CD4-positive, CD25-positive, alpha-beta regulatory T cell (primary cell): ENCODE data around the gene POLR3K. TPM values are rescaled to one million over a fixed set of nuclear protein-coding genes. Genes with fewer than 3 reads are reported as not detected.

ENCODE experiments used
- ATAC-seq, 2 donors: fragments of 150-1000 bp; cut with Tn5 transposase; one replicate each; pipeline ENCODE4 v1.10.0; 2021; ENCODE audit warnings: low read depth in 2 of 2, moderate number of reproducible peaks in 2 of 2, moderate library complexity in 1 of 2
- DNase-seq, 3 donors: peaks; one replicate each; pipeline versions ENCODE4 v3.0.0 to v3.0.0-alpha.2; 2012 to 2022; ENCODE audit warnings: mixed read lengths in 1 of 3
- H3K27ac ChIP-seq: one replicate; pipeline ENCODE4 v1.7.0; 2013; ENCODE audit warnings: mild to moderate bottlenecking, low read length; ENCODE audit not compliant: insufficient read depth, poor library complexity, severe bottlenecking
- H3K27me3 ChIP-seq: one replicate; pipeline ENCODE4 v1.7.0; 2013; ENCODE audit warnings: low read length; ENCODE audit not compliant: control insufficient read depth, insufficient read depth
- H3K36me3 ChIP-seq: one replicate; pipeline ENCODE4 v1.7.0; 2013; ENCODE audit warnings: mild to moderate bottlenecking, low read length, moderate library complexity; ENCODE audit not compliant: control insufficient read depth, insufficient read depth
- H3K4me1 ChIP-seq: 2 replicates; pipeline ENCODE4 v1.7.0; 2013; ENCODE audit warnings: mild to moderate bottlenecking, low read length; ENCODE audit not compliant: insufficient read depth, control insufficient read depth, poor library complexity, severe bottlenecking
- H3K4me3 ChIP-seq: one replicate; pipeline ENCODE4 v1.7.0; 2013; ENCODE audit warnings: low read depth, mild to moderate bottlenecking, low read length, moderate library complexity
- H3K9me3 ChIP-seq, 2 experiments: 1 replicate in 1 of 2; 2 replicates in 1 of 2; pipeline ENCODE4 v1.7.0; 2013; ENCODE audit warnings: low read length in 2 of 2, mild to moderate bottlenecking in 1 of 2, moderate library complexity in 1 of 2; ENCODE audit not compliant: control insufficient read depth in 2 of 2
- H3K27ac Mint-ChIP-seq, 3 donors: one replicate each; pipeline ENCODE4 v1.8.0; 2020 to 2022; ENCODE audit warnings: mild to moderate bottlenecking in 3 of 3, mixed read lengths in 3 of 3, moderate library complexity in 2 of 3
- H3K27me3 Mint-ChIP-seq: one replicate; pipeline ENCODE4 v1.8.0; 2022; ENCODE audit warnings: mild to moderate bottlenecking, mixed read lengths
- H3K36me3 Mint-ChIP-seq: one replicate; pipeline ENCODE4 v1.8.0; 2020; ENCODE audit warnings: mixed read lengths
- H3K4me1 Mint-ChIP-seq, 4 donors: one replicate each; pipeline ENCODE4 v1.8.0; 2020 to 2022; ENCODE audit warnings: mixed read lengths in 4 of 4, mild to moderate bottlenecking in 1 of 4
- H3K4me3 Mint-ChIP-seq, 4 donors: one replicate each; pipeline ENCODE4 v1.8.0; 2020 to 2022; ENCODE audit warnings: mild to moderate bottlenecking in 4 of 4, mixed read lengths in 4 of 4, moderate library complexity in 3 of 4
- H3K9me3 Mint-ChIP-seq, 7 donors: one replicate each; pipeline ENCODE4 v1.8.0; 2020 to 2022; ENCODE audit warnings: mixed read lengths in 7 of 7, mild to moderate bottlenecking in 3 of 7, moderate library complexity in 2 of 7
- polyA plus RNA-seq, 4 donors: library from polyadenylated mRNA; unstranded; fragments of 300-500 nt; fragmentation: Illumina TruSeq; gene quantifications; one replicate each; pipeline ENCODE4 v1.2.3, GENCODE V29; 2021
- total RNA-seq: library from RNA; stranded (reverse); gene quantifications from one replicate; pipeline ENCODE4 v1.2.3, GENCODE V29; 2022

The POLR3K gene
- total and polyA plus RNA-seq, 5 donors from 2014 or later: 12.7 to 50.4 (median 47.3) TPM

DNA sequence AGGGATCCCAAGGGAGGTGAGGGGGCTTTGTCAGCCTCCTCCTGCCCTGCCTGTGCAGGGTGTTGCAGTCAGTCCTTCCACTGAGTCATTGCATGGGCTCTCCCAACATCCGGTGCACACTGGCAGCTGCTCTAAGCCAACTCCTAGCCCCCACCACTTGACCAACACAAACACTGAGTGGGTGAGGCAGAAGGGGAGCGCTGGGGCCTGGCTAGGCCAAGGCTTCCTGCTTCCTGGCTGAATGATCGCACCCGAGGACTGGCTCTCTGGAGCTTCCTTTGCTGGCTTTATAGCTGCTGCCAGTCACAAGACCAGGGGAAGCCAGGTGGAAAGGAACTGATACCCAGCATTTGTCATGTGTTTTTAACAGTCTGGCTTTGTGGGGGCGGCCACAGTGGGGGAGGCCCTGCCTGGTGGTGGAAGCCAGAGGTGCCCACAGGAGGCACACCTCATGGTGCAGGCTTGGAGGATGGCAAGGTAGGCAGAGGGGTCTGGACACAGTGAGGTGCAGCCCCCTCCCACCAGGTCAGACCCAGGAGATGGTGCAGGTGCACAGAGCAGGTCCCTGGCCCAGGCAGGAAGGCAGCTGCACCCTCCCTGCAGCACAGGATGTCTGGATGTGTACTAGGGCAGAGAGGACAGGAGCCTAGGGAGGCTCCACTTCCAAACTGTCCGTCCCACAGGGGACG lies 31.5 kb upstream of the POLR3K start:
- peak; percentile 65 to 69 for ATAC-seq
- peaks cover 0 to 30% (median 17%) of the 10 kb centered on the region in 4 donors for H3K4me1 Mint-ChIP-seq
- Histone ChIP-seq H3K27ac (peak overlapping the region; percentile 41), H3K36me3 (peaks cover 16% of the 10 kb centered on the region), H3K4me3 (no peak overlapping the region), H3K27me3 (no peaks in the 10 kb centered on the region), H3K9me3 (no peaks in the 10 kb centered on the region), H3K4me1 (peaks cover 17% of the 10 kb centered on the region)
- no peaks in the 10 kb centered on the region for H3K9me3 Mint-ChIP-seq
- DNase-seq: peak in 1 of 3 donors; percentile 63
- H3K27ac Mint-ChIP-seq: peak overlapping the region in 2 of 3 donors; percentile 62 to 94
- H3K4me3 Mint-ChIP-seq: peak overlapping the region in 1 of 4 donors; percentile 72
- H3K36me3 Mint-ChIP-seq: peaks cover 13% of the 10 kb centered on the region
- H3K27me3 Mint-ChIP-seq: no peaks in the 10 kb centered on the region

- no peaks in the 10 kb centered on the region for H3K9me3 ChIP-seq
- H3K4me3 Mint-ChIP-seq: peak overlapping the region in 1 of 4 donors; percentile 72
- peak overlapping the region; percentile 86 to 94 (median 89) for H3K27ac Mint-ChIP-seq
- H3K36me3 ChIP-seq: peaks cover 16% of the 10 kb centered on the region
- H3K27me3 Mint-ChIP-seq: no peaks in the 10 kb centered on the region
- H3K27ac ChIP-seq: peak overlapping the region; percentile 41
- peaks cover 0 to 38% (median 18%) of the 10 kb centered on the region in 4 donors for H3K4me1 Mint-ChIP-seq
- no peaks in the 10 kb centered on the region for H3K27me3 ChIP-seq
- H3K4me1 ChIP-seq: peaks cover 19% of the 10 kb centered on the region
- DNase-seq (peak in 1 of 3 donors; percentile 33), ATAC-seq (no peak)
- peaks cover 13% of the 10 kb centered on the region for H3K36me3 Mint-ChIP-seq
- H3K4me3 ChIP-seq: no peak overlapping the region
- H3K9me3 Mint-ChIP-seq: no peaks in the 10 kb centered on the region
These were observed 30.6 kb upstream of the POLR3K start for GRCh38 chr16:83781-84615.

- H3K27ac Mint-ChIP-seq: peak overlapping the region in 1 of 3 donors; percentile 89
- no peak overlapping the region for H3K4me3 Mint-ChIP-seq
- no peak for ATAC-seq
- peaks cover 26% of the 10 kb centered on the region for H3K4me1 ChIP-seq
- no peaks in the 10 kb centered on the region for H3K27me3 Mint-ChIP-seq
- no peak overlapping the region for H3K27ac ChIP-seq
- no peaks in the 10 kb centered on the region for H3K9me3 ChIP-seq
- peaks cover 16% of the 10 kb centered on the region for H3K36me3 ChIP-seq
- no peaks in the 10 kb centered on the region for H3K27me3 ChIP-seq
- H3K36me3 Mint-ChIP-seq: peaks cover 13% of the 10 kb centered on the region
- H3K4me3 ChIP-seq: no peak overlapping the region
- H3K4me1 Mint-ChIP-seq: peaks cover 0 to 44% (median 19%) of the 10 kb centered on the region in 4 donors
- no peak for DNase-seq
- no peaks in the 10 kb centered on the region for H3K9me3 Mint-ChIP-seq
These were observed 29.7 kb upstream of the POLR3K start for GRCh38 chr16:83060-83603.

- Mint-ChIP-seq H3K9me3 (no peaks in the 10 kb centered on the region), H3K36me3 (peaks cover 7% of the 10 kb centered on the region), H3K27me3 (peaks cover 6% of the 10 kb centered on the region), H3K4me1 (peaks cover 0 to 55% (median 16%) of the 10 kb centered on the region in 4 donors), H3K27ac (peak overlapping the region; percentile 84 to 95 (median 85)), H3K4me3 (peak overlapping the region; percentile 89 to 92 (median 90))
- H3K9me3 ChIP-seq: no peaks in the 10 kb centered on the region
- DNase-seq: no peak
- no peaks in the 10 kb centered on the region for H3K36me3 ChIP-seq
- H3K4me1 ChIP-seq: peaks cover 39% of the 10 kb centered on the region
- no peak for ATAC-seq
- H3K27me3 ChIP-seq: no peaks in the 10 kb centered on the region
- H3K27ac ChIP-seq: peak overlapping the region; percentile 60
- no peak overlapping the region for H3K4me3 ChIP-seq
These were observed 26.0 kb upstream of the POLR3K start for GRCh38 chr16:79151-80054.

- H3K36me3 Mint-ChIP-seq: peaks cover under 1% of the 10 kb centered on the region
- H3K9me3 Mint-ChIP-seq: no peaks in the 10 kb centered on the region
- H3K27me3 Mint-ChIP-seq: peaks cover 7% of the 10 kb centered on the region
- H3K27ac ChIP-seq: peak overlapping the region; percentile 60
- H3K4me1 ChIP-seq: peaks cover 31% of the 10 kb centered on the region
- ATAC-seq (peak in 1 of 2 donors; percentile 15), DNase-seq (peak in 1 of 3 donors; percentile 33)
- H3K4me1 Mint-ChIP-seq: peaks cover 0 to 47% (median 9%) of the 10 kb centered on the region in 4 donors
- H3K36me3 ChIP-seq: no peaks in the 10 kb centered on the region
- no peaks in the 10 kb centered on the region for H3K9me3 ChIP-seq
- H3K4me3 Mint-ChIP-seq: peak overlapping the region; percentile 89 to 92 (median 90)
- H3K27ac Mint-ChIP-seq: peak overlapping the region; percentile 32 to 85 (median 84)
- peak overlapping the region; percentile 55 for H3K4me3 ChIP-seq
- peaks cover 3% of the 10 kb centered on the region for H3K27me3 ChIP-seq
These were observed 25.2 kb upstream of the POLR3K start for GRCh38 chr16:78444-79150.

GRCh38 chr16:77807-78443 lies 24.5 kb upstream of the POLR3K start, which contains the start of gene MPG:
Gene MPG (plus strand): TSS chr16:78225. CDS start chr16:78310, 85 bp downstream.
- ATAC-seq (peak; percentile 71 to 77), DNase-seq (peak; percentile 77 to 82 (median 80))
- H3K4me3 Mint-ChIP-seq: peak within 1 kb of the TSS; percentile 89 to 92 (median 90)
- Histone ChIP-seq H3K9me3 (no peaks in the 10 kb centered on the region), H3K36me3 (no peaks in the 10 kb centered on the region), H3K4me1 (peaks cover 30% of the 10 kb centered on the region), H3K4me3 (peak within 1 kb of the TSS; percentile 55), H3K27ac (peak within 1 kb of the TSS; percentile 60), H3K27me3 (peaks cover 6% of the 10 kb centered on the region)
- no peaks in the 10 kb centered on the region for H3K36me3 Mint-ChIP-seq
- H3K27me3 Mint-ChIP-seq: peaks cover 14% of the 10 kb centered on the region
- H3K27ac Mint-ChIP-seq: peak within 1 kb of the TSS; percentile 32 to 85 (median 84)
- H3K9me3 Mint-ChIP-seq: no peaks in the 10 kb centered on the region
- peaks cover 0 to 43% (median 8%) of the 10 kb centered on the region in 4 donors for H3K4me1 Mint-ChIP-seq
